Measurements from ENCODE around the gene FIG4.
"Not testable (repeated sequence)": the region's sequence is repeated elsewhere in the genome, so short reads cannot be mapped to it uniquely, and the experiment has no call there.

The FIG4 gene

GRCh38 chr6:109702791-109703190 lies 11.7 kb downstream of the FIG4 start:
- DNase-seq (ENCODE audit: low spot score): no peak

GRCh38 chr6:109705258-109705657 lies 14.2 kb downstream of the FIG4 start:
- DNase-seq (ENCODE audit: low spot score): peak; percentile 83

DNA sequence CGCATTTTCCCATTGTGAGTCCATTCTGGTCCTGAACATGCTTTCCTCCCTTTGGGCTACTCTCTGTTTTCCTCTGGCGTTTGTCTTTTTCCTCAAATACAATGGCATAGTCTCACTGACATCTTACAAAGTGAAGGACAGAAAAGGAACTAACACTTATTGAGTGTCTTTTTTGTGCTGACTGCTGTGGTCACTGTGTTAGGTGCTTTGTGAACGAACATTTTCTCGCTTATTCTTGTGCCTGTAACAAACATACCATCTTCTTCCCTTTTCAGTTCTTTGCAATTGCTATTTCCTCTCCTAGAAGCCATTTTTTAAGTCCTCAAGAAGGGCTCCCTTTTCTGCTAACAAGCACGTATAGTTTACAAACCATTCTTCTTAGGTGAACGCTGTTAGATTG lies 15.4 kb downstream of the FIG4 start:
- DNase-seq (ENCODE audit: low spot score): no peak

DNA sequence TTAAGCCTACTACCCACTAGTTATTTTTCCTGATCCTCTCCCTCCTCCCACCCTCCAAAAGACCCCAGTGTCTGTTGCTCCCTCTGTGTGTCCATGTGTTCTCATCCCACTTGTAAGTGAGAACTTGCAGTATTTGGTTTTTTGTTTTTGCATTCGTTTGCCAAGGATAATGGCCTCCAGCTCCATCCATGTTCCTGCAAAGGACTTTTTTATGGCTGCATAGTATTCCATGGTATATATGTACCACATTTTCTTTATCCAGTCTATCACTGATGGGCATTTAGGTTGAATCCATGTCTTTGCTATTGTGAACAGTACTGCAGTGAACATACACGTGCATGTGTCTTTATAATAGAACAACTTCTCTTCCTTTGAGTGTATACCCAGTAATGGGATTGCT lies 17.0 kb downstream of the FIG4 start:
- DNase-seq (ENCODE audit: low spot score): not testable (repeated sequence)

GRCh38 chr6:109713097-109713496 lies 22.0 kb downstream of the FIG4 start:
- DNase-seq (ENCODE audit: low spot score): no peak

- DNase-seq (ENCODE audit: low spot score): no peak
Observed at GRCh38 chr6:109714166-109714565, 23.1 kb downstream of the FIG4 start.

GRCh38 chr6:109714611-109715010 lies 23.5 kb downstream of the FIG4 start:
- DNase-seq (ENCODE audit: low spot score): no peak

GRCh38 chr6:109715616-109716015 lies 24.5 kb downstream of the FIG4 start:
- no peak for DNase-seq (ENCODE audit: low spot score)

DNA sequence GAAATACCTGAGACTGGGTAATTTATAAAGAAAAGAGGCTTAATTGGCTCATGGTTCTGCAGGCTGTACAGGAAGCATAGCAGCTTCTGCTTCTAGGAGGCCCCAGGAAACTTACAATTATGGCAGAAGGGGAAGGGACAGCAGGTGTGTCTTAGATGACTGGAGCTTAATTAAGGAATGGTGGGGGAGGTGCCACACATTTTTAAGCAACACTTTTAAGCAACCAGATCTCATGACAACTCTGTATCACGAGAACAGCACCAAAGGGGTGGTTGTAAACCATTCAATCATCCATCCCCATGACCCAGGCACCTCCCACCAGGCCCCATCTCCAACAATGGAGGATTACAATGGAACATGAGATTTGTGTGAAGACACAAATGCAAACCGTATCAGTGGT lies 26.9 kb downstream of the FIG4 start:
- no peak for DNase-seq (ENCODE audit: low spot score)

GRCh38 chr6:109718991-109719390 lies 27.9 kb downstream of the FIG4 start:
- DNase-seq (ENCODE audit: low spot score): no peak

DNA sequence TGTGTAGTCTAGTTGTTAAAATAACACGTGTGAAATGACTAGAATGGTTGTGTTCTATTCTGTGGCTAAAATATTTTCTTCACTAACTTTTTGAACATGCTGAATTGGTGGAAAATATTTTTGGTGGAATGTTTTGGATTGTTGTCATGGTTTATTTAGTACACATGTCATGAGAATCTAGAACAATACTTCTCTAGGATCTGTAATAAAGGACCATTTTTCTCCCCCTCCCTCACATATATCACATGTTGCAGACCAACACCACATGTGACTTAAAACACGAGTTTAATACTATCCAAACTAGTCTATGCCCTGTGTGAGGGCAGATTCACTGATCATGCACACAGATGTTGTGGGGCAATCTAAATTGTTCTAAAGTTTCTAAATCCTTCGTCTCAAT lies 29.2 kb downstream of the FIG4 start:
- no peak for DNase-seq (ENCODE audit: low spot score)

DNA sequence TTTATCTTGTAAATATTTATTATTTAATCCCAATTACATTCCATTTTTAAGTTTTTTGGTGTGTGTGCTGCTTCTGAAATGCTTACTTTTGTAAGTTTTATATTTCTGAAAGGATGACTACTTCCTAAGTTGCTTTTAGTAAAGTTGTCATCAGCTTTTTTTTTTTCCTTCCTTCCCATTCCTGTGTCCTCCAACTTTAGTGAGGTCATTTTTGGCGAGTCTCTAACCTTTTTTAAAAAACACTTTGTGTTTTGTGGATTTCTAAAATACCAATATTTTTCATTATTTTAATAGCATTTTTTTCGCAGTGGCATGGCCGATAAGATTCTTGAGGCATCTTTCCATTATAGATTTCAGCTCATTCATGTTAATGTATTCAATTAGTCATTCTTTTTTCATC lies 30.9 kb downstream of the FIG4 start:
- DNase-seq (ENCODE audit: low spot score): no peak

- DNase-seq (ENCODE audit: low spot score): no peak
Observed at GRCh38 chr6:109722564-109723254, 31.6 kb downstream of the FIG4 start.

- not testable (repeated sequence) for DNase-seq (ENCODE audit: low spot score)
Observed at GRCh38 chr6:109725250-109725649, 34.2 kb downstream of the FIG4 start.

GRCh38 chr6:109736273-109737025 lies 45.4 kb downstream of the FIG4 start:
- DNase-seq (ENCODE audit: low spot score): no peak

GRCh38 chr6:109738255-109738654 lies 47.2 kb downstream of the FIG4 start:
- DNase-seq (ENCODE audit: low spot score): no peak

- no peak for DNase-seq (ENCODE audit: low spot score)
Observed at GRCh38 chr6:109738667-109739066, 47.6 kb downstream of the FIG4 start.

GRCh38 chr6:109739686-109740085 lies 48.6 kb downstream of the FIG4 start:
- DNase-seq (ENCODE audit: low spot score): no peak

- no peak for DNase-seq (ENCODE audit: low spot score)
Observed at GRCh38 chr6:109740787-109741186, 49.7 kb downstream of the FIG4 start.

- DNase-seq (ENCODE audit: low spot score): peak; percentile 55
Observed at GRCh38 chr6:109743739-109744138, 52.6 kb downstream of the FIG4 start.

DNA sequence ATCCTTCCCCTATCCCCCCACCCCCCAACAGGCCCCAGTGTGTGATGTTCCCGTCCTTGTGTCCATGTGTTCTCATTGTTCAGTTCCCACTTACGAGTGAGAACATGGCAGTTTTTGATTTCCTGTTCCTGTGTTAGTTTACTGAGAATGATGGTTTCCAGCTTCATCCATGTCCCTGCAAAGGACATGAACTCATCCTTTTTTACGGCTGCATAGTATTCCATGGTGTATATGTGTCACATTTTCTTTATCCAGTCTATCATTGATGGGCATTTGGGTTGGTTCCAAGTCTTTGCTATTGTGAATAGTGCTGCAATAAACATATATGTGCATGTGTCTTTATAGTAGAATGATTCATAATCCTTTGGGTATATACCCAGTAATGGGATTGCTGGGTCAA lies 53.7 kb downstream of the FIG4 start:
- not testable (repeated sequence) for DNase-seq (ENCODE audit: low spot score)

DNA sequence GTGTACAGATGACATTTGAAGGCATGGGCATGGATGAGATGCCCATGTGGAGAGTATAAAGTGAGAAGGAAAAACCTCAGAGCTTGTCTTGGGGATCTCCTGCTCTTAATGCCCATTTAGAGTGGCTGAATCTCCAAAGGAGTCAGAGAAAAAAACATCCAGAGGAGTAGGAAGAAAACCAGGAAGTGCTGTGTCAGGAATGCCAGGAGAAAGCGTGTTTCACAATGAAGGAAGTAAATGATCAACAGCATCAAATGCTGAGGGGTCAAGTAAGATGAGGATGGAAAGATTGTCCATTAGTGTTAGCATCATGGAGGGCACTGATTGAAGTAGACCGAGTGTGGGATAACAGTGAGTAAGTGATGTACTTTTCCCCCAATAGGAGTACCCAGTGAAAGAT lies 56.1 kb downstream of the FIG4 start:
- DNase-seq (ENCODE audit: low spot score): no peak

- no peak for DNase-seq (ENCODE audit: low spot score)
Observed at GRCh38 chr6:109759098-109759955, 68.2 kb downstream of the FIG4 start.

All from GM03348 (cell line).